ENCODE data around the gene CDH4.

Gene CDH4

GRCh38 chr20:61857884-61858283, 605.8 kb downstream of the CDH4 start:
- no peak for DNase-seq (ENCODE audit: low read depth in 2 of 2)

- no peak for DNase-seq (ENCODE audit: low read depth in 2 of 2)
These were observed 607.7 kb downstream of the CDH4 start for GRCh38 chr20:61859767-61860166.

DNA sequence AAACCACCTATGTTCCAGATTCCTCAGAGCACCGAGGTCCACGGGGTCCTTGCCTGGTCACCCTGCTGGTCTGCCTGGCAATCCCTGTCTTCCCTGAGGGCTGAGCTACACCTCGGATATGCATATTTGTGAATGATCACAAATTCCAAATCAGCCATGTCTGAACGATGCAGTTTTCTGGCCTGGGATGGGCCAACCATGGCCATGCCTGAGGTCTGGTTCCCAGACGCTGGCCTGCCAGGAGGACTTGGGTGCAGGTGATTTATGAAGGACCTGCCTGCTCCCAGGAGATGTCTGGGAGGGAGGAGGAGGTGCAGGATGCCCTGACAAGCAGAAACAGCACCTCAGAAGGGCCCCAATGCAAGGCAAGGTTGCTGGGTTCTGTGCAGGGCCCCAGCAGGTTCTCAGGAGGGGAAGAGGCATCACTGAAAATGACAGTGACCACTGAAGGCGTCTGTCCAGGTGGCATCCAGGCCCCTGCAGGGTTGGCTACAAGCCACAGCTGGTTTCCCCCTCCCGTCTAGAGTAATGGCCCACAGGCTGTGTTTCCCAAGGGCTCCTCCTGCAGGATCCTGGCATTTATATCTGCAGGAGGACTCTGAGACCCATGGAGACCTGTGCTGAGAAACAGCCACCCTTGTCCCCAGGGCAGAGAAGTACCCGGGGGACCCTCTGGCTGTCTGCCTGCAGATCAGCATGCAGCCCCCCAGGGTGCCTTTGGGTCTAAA, 608.4 kb downstream of the CDH4 start:
- DNase-seq (ENCODE audit: low read depth in 2 of 2) = no peak

DNA sequence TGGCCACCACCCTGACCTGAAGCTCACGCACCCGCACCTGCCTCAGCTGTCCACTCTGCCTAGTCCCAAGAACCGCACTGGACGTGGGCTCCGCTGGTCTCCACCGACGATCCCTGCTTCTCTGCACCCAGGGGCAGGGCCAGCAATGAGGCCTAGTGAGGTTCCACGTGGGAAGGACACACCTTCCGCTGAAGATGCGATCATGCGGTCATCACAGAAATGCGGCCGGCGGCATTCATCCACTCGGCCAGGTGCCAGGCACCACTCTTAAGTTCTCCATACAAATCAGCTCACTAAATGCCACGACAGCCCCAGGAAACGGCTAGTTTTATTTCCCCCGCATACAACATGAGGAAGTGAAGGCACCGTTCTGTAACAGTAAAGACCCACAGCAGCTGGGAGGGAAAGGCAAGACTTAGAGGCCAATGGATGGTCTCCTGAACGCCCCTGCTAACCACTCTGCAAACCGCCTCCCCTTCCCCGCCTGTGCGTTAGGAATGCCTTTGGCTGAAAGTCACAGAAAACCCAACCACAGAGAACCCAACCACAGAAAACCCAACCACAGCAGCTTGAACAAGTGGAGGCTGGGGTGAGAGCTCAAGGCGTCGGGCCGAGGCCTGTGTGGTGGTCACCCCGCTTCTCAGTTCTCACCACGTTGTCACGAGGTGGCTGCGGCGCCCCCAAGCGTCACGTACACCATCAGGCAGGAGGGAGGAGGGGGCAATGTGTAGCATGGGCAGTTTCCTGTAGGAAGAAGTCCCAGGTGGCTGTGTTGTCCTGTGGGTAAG, 609.2 kb downstream of the CDH4 start:
- DNase-seq (ENCODE audit: low read depth in 2 of 2) = no peak

GRCh38 chr20:61861858-61862257, 609.8 kb downstream of the CDH4 start:
- DNase-seq (ENCODE audit: low read depth in 2 of 2) = no peak

DNA sequence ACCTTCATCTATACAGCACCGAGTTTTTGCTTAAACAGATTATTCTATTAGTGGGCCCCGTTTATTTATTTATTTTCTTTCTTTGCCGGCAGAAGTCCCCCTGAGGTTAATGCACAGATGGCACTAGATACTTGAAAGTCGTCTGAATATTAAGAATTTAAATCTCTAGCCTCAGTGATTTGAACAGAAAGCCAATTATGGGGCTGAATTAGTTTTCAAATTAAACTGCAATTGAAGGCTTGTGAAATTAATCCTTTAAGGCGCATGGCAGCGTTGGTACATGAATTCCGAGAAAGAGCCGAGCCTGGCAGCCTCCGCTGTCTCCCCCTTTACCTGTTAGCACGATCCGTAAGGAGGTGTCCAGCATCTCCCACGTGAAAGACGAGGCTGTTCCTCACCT, 610.8 kb downstream of the CDH4 start:
- DNase-seq (ENCODE audit: low read depth in 2 of 2) = no peak

DNA sequence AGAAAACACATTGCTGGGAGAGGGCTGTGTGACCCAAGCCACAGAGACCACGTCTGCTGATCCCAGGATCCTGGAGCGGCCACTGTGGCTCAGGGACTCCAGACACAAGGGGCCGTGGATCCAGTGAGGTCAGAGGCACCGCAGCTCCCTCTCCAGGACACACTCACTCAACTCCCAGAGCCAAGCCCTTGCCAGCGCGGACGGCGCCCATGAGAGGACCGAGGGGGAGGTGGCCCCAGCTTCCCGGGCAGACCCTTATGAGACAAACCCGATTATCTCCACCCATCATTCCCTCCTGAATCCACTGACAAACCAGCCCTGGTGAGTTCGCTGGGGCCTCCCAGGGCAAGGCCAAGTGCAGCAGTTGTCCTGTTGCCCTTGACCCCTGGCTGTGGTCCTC, 612.4 kb downstream of the CDH4 start:
- no peak for DNase-seq (ENCODE audit: low read depth in 2 of 2)

GRCh38 chr20:61865353-61865752, 613.3 kb downstream of the CDH4 start:
- no peak for DNase-seq (ENCODE audit: low read depth in 2 of 2)

- DNase-seq (ENCODE audit: low read depth in 2 of 2) = no peak
These were observed 614.1 kb downstream of the CDH4 start for GRCh38 chr20:61866165-61866564.

DNA sequence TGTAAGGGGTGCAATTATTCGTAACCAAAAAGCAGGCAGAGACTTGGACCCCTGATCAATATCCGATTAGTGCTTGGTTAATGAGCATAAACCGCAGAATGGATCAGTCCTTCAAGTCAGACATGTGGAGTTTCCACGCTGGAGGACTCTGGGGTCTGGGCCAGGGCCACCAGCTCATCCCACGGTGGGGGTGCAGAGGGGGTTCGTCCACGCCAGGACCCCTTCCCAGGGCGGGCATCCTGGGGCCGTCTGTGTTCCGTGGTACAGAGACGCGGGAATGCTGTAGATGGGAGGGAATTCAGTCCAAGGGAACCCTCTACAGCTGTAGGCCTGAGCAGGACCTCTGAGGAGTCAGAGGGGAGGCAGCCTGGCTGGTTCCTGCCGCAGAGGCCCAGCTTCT, 615.9 kb downstream of the CDH4 start:
- DNase-seq (ENCODE audit: low read depth in 2 of 2) = no peak

DNA sequence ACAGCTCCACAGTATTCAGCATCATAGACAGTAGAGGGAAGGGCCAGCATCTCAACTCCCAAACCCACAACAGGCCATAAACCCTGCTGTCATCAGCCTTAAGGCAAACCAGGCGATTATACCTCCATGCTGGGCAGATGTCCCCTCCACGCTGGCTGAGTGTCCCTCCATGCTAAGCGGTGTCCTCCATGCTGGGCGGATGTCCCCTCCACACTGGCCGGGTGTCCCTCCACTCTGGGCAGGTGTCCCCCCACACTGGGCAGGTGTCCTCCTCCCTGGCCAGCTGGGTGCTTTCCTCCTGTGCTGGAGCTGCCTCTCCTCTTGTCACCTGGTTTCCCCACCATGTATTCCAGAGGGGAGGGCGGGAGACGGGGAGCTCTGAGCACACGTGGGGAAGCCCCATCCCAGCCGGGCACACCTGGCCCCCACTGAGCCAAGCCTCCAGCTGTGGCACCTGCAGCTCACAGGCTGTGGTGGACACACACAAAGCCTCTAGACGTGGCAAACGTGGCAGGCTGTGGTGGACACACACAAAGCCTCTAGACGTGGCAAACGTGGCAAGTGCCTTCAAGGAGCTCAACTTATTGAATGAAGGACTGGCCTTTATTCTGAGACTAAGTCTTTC, 616.5 kb downstream of the CDH4 start:
- no peak for DNase-seq (ENCODE audit: low read depth in 2 of 2)

DNA sequence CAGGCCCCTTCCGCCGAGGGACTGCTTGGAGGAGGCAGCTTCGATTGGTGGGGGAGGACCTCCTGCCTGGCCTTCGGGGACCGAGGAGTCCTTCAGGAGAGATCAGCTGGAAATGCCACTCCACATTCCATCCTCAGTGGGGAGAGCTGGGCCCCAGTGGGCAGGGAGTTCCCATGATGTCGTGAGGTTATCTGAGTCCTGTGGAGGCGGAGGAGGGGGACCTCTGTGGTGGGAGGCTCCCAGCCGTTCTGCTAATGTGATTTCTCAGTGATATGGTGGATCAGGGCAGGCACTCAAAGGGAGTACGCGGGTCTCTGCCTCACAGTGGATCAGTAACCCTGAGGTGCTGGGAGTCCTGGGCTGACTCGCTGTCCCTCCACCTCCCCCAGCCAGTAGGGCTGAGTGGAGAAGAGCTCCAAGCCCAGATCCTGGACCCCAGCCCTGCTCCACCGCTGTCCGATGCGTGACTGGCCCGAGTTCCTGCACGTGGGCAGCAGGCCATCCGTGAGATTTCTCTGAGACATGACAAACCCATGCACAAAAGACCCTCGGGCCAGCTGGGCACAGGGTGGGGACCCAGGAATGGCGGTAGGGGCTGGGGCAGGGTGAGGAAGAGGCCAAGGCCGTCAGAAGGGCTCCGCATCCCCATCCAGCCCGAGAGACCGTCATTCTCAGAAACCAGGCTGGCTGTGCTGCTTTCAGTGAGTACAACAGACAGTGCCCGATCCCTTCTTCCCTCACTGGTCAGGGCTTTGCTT, 617.9 kb downstream of the CDH4 start:
- no peak for DNase-seq (ENCODE audit: low read depth in 2 of 2)

DNA sequence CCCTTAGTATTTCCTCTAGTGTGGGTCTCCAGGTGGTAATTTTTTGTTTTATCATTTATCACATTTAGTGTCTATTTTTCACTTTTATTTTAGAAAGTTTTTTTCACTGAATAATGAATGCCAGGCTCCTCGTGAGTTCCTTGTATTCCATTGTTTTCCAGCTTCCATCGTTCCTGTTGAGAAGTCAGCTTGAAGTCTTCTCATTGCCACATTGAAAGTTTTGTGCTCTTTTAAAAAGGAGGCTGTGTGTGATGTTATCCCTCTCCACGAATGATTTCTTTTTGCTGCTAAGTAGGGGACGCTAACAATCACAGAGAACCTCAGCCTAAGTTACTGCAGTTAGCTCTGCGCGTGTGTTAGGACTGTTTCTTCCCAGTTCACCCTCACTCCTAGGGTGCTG, 619.1 kb downstream of the CDH4 start:
- DNase-seq (ENCODE audit: low read depth in 2 of 2) = no peak

DNA sequence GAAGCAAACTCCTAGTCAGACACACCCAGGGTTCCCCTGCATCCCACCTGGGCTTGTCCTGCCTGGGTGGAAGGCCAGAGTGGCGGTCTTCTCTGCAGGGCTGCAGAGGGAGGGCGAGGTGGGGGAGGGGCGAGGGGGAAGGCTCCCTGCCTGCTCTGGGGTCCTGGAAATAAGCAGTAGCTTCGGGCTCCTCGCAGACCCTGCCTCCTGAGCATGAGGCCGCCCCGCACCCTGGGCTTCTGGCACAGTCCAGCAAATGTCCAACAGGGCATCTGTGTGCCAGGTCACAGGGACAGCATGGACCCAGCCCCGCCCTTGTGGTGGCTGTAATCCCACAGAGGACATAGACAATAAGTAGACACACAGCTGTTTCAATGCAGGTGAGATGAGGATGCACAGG, 619.9 kb downstream of the CDH4 start:
- DNase-seq (ENCODE audit: low read depth in 2 of 2) = no peak

GRCh38 chr20:61872371-61872900, 620.4 kb downstream of the CDH4 start:
- no peak for DNase-seq (ENCODE audit: low read depth in 2 of 2)

- no peak for DNase-seq (ENCODE audit: low read depth in 2 of 2)
These were observed 621.8 kb downstream of the CDH4 start for GRCh38 chr20:61873651-61874420.

- DNase-seq (ENCODE audit: low read depth in 2 of 2) = no peak
These were observed 622.5 kb downstream of the CDH4 start for GRCh38 chr20:61874421-61875068.

- no peak for DNase-seq (ENCODE audit: low read depth in 2 of 2)
These were observed 623.3 kb downstream of the CDH4 start for GRCh38 chr20:61875221-61875885.

DNA sequence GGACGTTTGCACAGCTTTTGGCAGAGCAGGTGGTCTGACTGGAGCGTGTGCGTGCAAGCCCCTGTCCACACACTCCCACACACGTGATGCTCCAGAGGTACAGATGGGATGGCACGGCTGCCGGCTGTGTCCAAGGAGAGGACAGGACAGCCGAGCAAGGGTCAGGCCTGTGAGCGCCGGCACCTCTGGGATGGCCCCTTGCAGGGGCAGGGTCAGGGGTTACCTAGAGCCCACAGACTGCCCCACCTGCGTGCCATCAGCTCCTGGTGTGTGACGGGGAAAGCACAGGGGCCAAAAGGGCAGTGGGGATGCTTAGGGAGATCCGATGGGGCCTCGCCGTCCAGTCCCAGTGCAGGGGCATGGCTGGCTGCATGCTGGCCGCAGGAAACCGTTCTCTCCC, 623.9 kb downstream of the CDH4 start:
- no peak for DNase-seq (ENCODE audit: low read depth in 2 of 2)
